Adrenal gland (tissue), 5 donors: Measurements from ENCODE around the gene CACNA1G.

Experiments
- CTCF ChIP-seq, 6 experiments: fragments of 450-650 bp in 4 of 6; fragments of 200-600 bp in 2 of 6; sonication (generic) in 1 of 6; IDR thresholded peaks; 1 replicate in 5 of 6; 2 replicates in 1 of 6; pipeline versions ENCODE4 v1.5.1 to v1.8.0; 2016 to 2021; ENCODE audit warnings: antibody characterized with exemption in 6 of 6, mild to moderate bottlenecking in 2 of 6, moderate library complexity in 1 of 6
- POLR2A ChIP-seq, 2 donors: fragments of 450-650 bp; IDR thresholded peaks; one replicate each; pipeline ENCODE4 v1.6.1; 2017; ENCODE audit warnings: antibody characterized with exemption in 2 of 2, mild to moderate bottlenecking in 2 of 2, moderate library complexity in 1 of 2
- donor health status: DM: no; HTN: no; CAD: no.

GRCh38 chr17:50556803-50557202 is 3.7 kb upstream of the CACNA1G start:
- TF ChIP-seq CTCF (IDR thresholded peaks at IDR 0.05) (no peak), POLR2A (IDR thresholded peaks at IDR 0.05) (no peak)
